Neuronal stem cell (in vitro differentiated cells): ENCODE results near the gene BTN3A1.
"Not testable (repeated sequence)": the region's sequence is repeated elsewhere in the genome, so short reads cannot be mapped to it uniquely, and the experiment has no call there.

Source experiments
- DNase-seq: peaks from one replicate; pipeline ENCODE4 v3.0.0-alpha.2; 2013; ENCODE audit warnings: low spot score
- H2AFZ ChIP-seq: one replicate; pipeline ENCODE4 v1.6.1; 2013; ENCODE audit warnings: mild to moderate bottlenecking, low read length, inconsistent platforms
- H2AK5ac ChIP-seq: 2 replicates; pipeline ENCODE4 v1.6.1; 2013; ENCODE audit warnings: low read depth, mild to moderate bottlenecking, inconsistent platforms, low read length, moderate library complexity, mixed read lengths
- H2BK120ac ChIP-seq: 2 replicates; pipeline ENCODE4 v1.6.1; 2013; ENCODE audit warnings: low read depth, mild to moderate bottlenecking, inconsistent platforms, low read length, moderate library complexity, mixed read lengths
- H2BK12ac ChIP-seq: one replicate; pipeline ENCODE4 v1.6.1; 2013; ENCODE audit warnings: low read length, inconsistent platforms
- H2BK15ac ChIP-seq: 2 replicates; pipeline ENCODE4 v1.6.1; 2013; ENCODE audit warnings: mild to moderate bottlenecking, low read length, inconsistent platforms, mixed read lengths
- H2BK5ac ChIP-seq: one replicate; pipeline ENCODE4 v1.6.1; 2013; ENCODE audit warnings: inconsistent platforms, mild to moderate bottlenecking, low read length, moderate library complexity
- H3K14ac ChIP-seq: one replicate; pipeline ENCODE4 v1.6.1; 2013; ENCODE audit warnings: low read length, inconsistent platforms
- H3K18ac ChIP-seq: 2 replicates; pipeline ENCODE4 v1.6.1; 2013; ENCODE audit warnings: low read length, inconsistent platforms
- H3K23ac ChIP-seq: 2 replicates; pipeline ENCODE4 v1.6.1; 2013; ENCODE audit warnings: low read depth, mild to moderate bottlenecking, mixed read lengths, low read length, inconsistent platforms; ENCODE audit not compliant: poor library complexity
- H3K27ac ChIP-seq: replicated peaks from 3 replicates; pipeline ENCODE4 v1.5.1; 2013; ENCODE audit warnings: low read length, inconsistent platforms
- H3K27me3 ChIP-seq, 3 experiments: 2 replicates each; pipeline ENCODE4 v1.6.1; 2013; ENCODE audit warnings: low read length in 3 of 3, mild to moderate bottlenecking in 2 of 3, inconsistent platforms in 1 of 3, low read depth in 1 of 3, mixed read lengths in 1 of 3, moderate library complexity in 1 of 3; ENCODE audit not compliant: control insufficient read depth in 3 of 3, insufficient read depth in 3 of 3
- H3K36me3 ChIP-seq, 2 donors: replicated peaks in 1 of 2; 2 replicates each; pipeline ENCODE4 v1.6.1; 2013; ENCODE audit warnings: low read length in 2 of 2; ENCODE audit not compliant: control insufficient read depth in 2 of 2, insufficient read depth in 2 of 2
- H3K4ac ChIP-seq: 2 replicates; pipeline ENCODE4 v1.6.1; 2013; ENCODE audit warnings: inconsistent platforms, mild to moderate bottlenecking, low read length, moderate library complexity
- H3K4me1 ChIP-seq, 2 donors: 1 replicate in 1 of 2; 2 replicates in 1 of 2; pipeline ENCODE4 v1.6.1; 2013; ENCODE audit warnings: low read length in 2 of 2, low read depth in 1 of 2; ENCODE audit not compliant: control insufficient read depth in 2 of 2, insufficient read depth in 1 of 2
- H3K4me2 ChIP-seq: one replicate; pipeline ENCODE4 v1.6.1; 2013; ENCODE audit warnings: mild to moderate bottlenecking, low read length, inconsistent platforms; ENCODE audit not compliant: insufficient read depth, poor library complexity, severe bottlenecking
- H3K4me3 ChIP-seq, 2 donors: 2 replicates each; pipeline ENCODE4 v1.5.1; 2013; ENCODE audit warnings: low read length in 2 of 2, mild to moderate bottlenecking in 2 of 2, inconsistent platforms in 1 of 2, moderate library complexity in 1 of 2
- H3K79me1 ChIP-seq: one replicate; pipeline ENCODE4 v1.6.1; 2013; ENCODE audit warnings: low read depth, mild to moderate bottlenecking, inconsistent platforms, low read length, moderate library complexity
- H3K9ac ChIP-seq: one replicate; pipeline ENCODE4 v1.6.1; 2013; ENCODE audit warnings: mild to moderate bottlenecking, low read depth, low read length, inconsistent platforms; ENCODE audit not compliant: poor library complexity
- H3K9me3 ChIP-seq, 2 donors: replicated peaks in 1 of 2; 2 replicates each; pipeline versions ENCODE3 to v1.6.1; 2013; ENCODE audit warnings: low read length in 2 of 2, mild to moderate bottlenecking in 2 of 2, inconsistent platforms in 1 of 2, low read depth in 1 of 2, mixed read lengths in 1 of 2, moderate library complexity in 1 of 2; ENCODE audit not compliant: control insufficient read depth in 2 of 2, insufficient read depth in 1 of 2
- H4K8ac ChIP-seq: one replicate; pipeline ENCODE4 v1.6.1; 2013; ENCODE audit warnings: low read depth, mild to moderate bottlenecking, inconsistent platforms, low read length, moderate library complexity
- H4K91ac ChIP-seq: one replicate; pipeline ENCODE4 v1.6.1; 2013; ENCODE audit warnings: low read length, low read depth, mild to moderate bottlenecking, inconsistent platforms; ENCODE audit not compliant: poor library complexity
- whole genome bisulfite sequencing, 2 donors: extraction: QIAGEN DNeasy Blood & Tissue Kit; methylation state at CpG; one replicate each; pipeline ENCODE4 v1.1.7; 2013; ENCODE audit warnings: missing lambda C conversion rate in 2 of 2, mixed read lengths in 1 of 2; ENCODE audit not compliant: insufficient read length in 2 of 2, insufficient replicate concordance in 1 of 2; ENCODE audit errors: extremely low coverage in 2 of 2; 5-methylcytosine and 5-hydroxymethylcytosine counted together

BTN3A1 gene

GRCh38 chr6:26415791-26416190 is 13.7 kb downstream of the BTN3A1 start:
- no peaks in the 10 kb centered on the region for H3K27me3 ChIP-seq
- no peak overlapping the region for H3K4me3 ChIP-seq
- peaks cover 0 to 13% of the 10 kb centered on the region in 2 donors for H3K9me3 ChIP-seq
- H3K79me1 ChIP-seq = no peaks in the 10 kb centered on the region
- WGBS, 2 donors = no CpG with 5 or more reads among the region's 2 CpGs
- H3K23ac ChIP-seq = no peak overlapping the region
- no peak overlapping the region for H3K18ac ChIP-seq
- peaks cover 0 to 12% of the 10 kb centered on the region in 2 donors for H3K36me3 ChIP-seq
- no peak overlapping the region for H2BK15ac ChIP-seq
- H3K4me2 ChIP-seq = no peak overlapping the region
- no peak for DNase-seq
- no peak overlapping the region for H2BK120ac ChIP-seq
- H2AK5ac ChIP-seq = no peak overlapping the region
- peaks cover 0 to 2% of the 10 kb centered on the region in 2 donors for H3K4me1 ChIP-seq
- H3K14ac ChIP-seq = no peak overlapping the region
- no peak overlapping the region for H2BK5ac ChIP-seq
- H3K9ac ChIP-seq = no peak overlapping the region
- no peak overlapping the region for H2AFZ ChIP-seq
- H4K8ac ChIP-seq = no peak overlapping the region
- no peak overlapping the region for H3K4ac ChIP-seq
- no peak overlapping the region for H3K27ac ChIP-seq
- no peak overlapping the region for H2BK12ac ChIP-seq
- H4K91ac ChIP-seq = no peak overlapping the region

- Histone ChIP-seq H3K4me3 (no peak overlapping the region), H3K4me1 (peaks cover 0 to 3% of the 10 kb centered on the region in 2 donors), H3K23ac (no peak overlapping the region), H3K14ac (no peak overlapping the region), H2AK5ac (no peak overlapping the region), H3K79me1 (no peaks in the 10 kb centered on the region), H3K4ac (no peak overlapping the region), H2BK15ac (no peak overlapping the region), H4K8ac (no peak overlapping the region), H3K36me3 (peaks cover 0 to 7% of the 10 kb centered on the region in 2 donors), H3K9ac (no peak overlapping the region), H3K27me3 (no peaks in the 10 kb centered on the region), H2BK12ac (no peak overlapping the region), H3K27ac (no peak overlapping the region), H2AFZ (no peak overlapping the region), H4K91ac (no peak overlapping the region), H2BK5ac (no peak overlapping the region), H3K18ac (no peak overlapping the region), H3K9me3 (peaks cover 0 to 13% of the 10 kb centered on the region in 2 donors), H3K4me2 (no peak overlapping the region), H2BK120ac (no peak overlapping the region)
- no CpG with 5 or more reads among the region's 1 CpG for WGBS, 2 donors
- DNase-seq = no peak
Measured at GRCh38 chr6:26416288-26416687, 14.2 kb downstream of the BTN3A1 start.

GRCh38 chr6:26418077-26418476 is 16.0 kb downstream of the BTN3A1 start:
- Histone ChIP-seq H3K4me3 (peak overlapping the region in 1 of 2 donors; percentile 44), H3K9me3 (peaks cover 0 to 13% of the 10 kb centered on the region in 2 donors)
- not testable (repeated sequence) for H3K18ac ChIP-seq, H2AK5ac ChIP-seq, H3K4me2 ChIP-seq, H3K9ac ChIP-seq, H2BK15ac ChIP-seq, H3K27ac ChIP-seq, H3K14ac ChIP-seq, DNase-seq, H2BK12ac ChIP-seq, H3K27me3 ChIP-seq, H3K4me1 ChIP-seq, H2BK120ac ChIP-seq, H3K79me1 ChIP-seq, H3K36me3 ChIP-seq, H4K91ac ChIP-seq, H2AFZ ChIP-seq, H2BK5ac ChIP-seq, H3K4ac ChIP-seq, H4K8ac ChIP-seq, H3K23ac ChIP-seq
- no CpG with 5 or more reads among the region's 2 CpGs for WGBS, 2 donors

- peaks cover 0 to 13% of the 10 kb centered on the region in 2 donors for H3K9me3 ChIP-seq
- H3K4me3 ChIP-seq, H3K79me1 ChIP-seq, H2BK5ac ChIP-seq, H3K27ac ChIP-seq, H3K27me3 ChIP-seq, H3K4me1 ChIP-seq, H3K14ac ChIP-seq, H2AFZ ChIP-seq, H3K23ac ChIP-seq, H2BK15ac ChIP-seq, H3K9ac ChIP-seq, H2BK12ac ChIP-seq, H2BK120ac ChIP-seq, H3K4me2 ChIP-seq, H4K8ac ChIP-seq, DNase-seq, H3K18ac ChIP-seq, H4K91ac ChIP-seq, H2AK5ac ChIP-seq, H3K4ac ChIP-seq: not testable (repeated sequence)
- no CpG with 5 or more reads among the region's 3 CpGs for WGBS, 2 donors
- peaks cover 0 to 12% of the 10 kb centered on the region in 2 donors for H3K36me3 ChIP-seq
Measured at GRCh38 chr6:26418795-26419194, 16.7 kb downstream of the BTN3A1 start.
